Body of pancreas (tissue), 4 donors: ENCODE results near the gene ME3. TPM values are rescaled to one million over a fixed set of nuclear protein-coding genes. Genes with fewer than 3 reads are reported as not detected.

Experiments
- ATAC-seq: fragments of 150-250 bp; one replicate; pipeline ENCODE4 v1.9.1; 2016
- DNase-seq, 4 donors: peaks; one replicate each; pipeline ENCODE4 v3.0.0-alpha.2; 2019
- H3K27ac ChIP-seq, 4 donors: fragments of 200-600 bp; sonication (generic); 1 replicate in 3 of 4; 2 replicates in 1 of 4; pipeline versions ENCODE4 v1.5.1 to v1.6.1; 2016 to 2019; ENCODE audit warnings: mild to moderate bottlenecking in 1 of 4, mixed read lengths in 1 of 4, moderate library complexity in 1 of 4
- H3K27me3 ChIP-seq, 2 donors: fragments of 200-600 bp; sonication (generic); one replicate each; pipeline ENCODE4 v1.6.0; 2016; ENCODE audit warnings: mild to moderate bottlenecking in 1 of 2
- H3K36me3 ChIP-seq, 2 donors: fragments of 200-600 bp; sonication (generic); replicated peaks in 1 of 2; 2 replicates each; pipeline ENCODE4 v1.5.1; 2016; ENCODE audit warnings: low read depth in 2 of 2; ENCODE audit not compliant: insufficient read depth in 1 of 2
- H3K4me1 ChIP-seq: fragments of 200-600 bp; sonication (generic); one replicate; pipeline ENCODE4 v1.6.0; 2016
- H3K4me3 ChIP-seq, 2 donors: fragments of 200-600 bp; sonication (generic); 1 replicate in 1 of 2; 2 replicates in 1 of 2; pipeline ENCODE4 v1.5.1; 2016 to 2019
- H3K9me3 ChIP-seq, 3 donors: fragments of 200-600 bp; sonication (generic); 1 replicate in 2 of 3; 2 replicates in 1 of 3; pipeline ENCODE4 v1.5.1; 2016
- POLR2A ChIP-seq, 3 donors: fragments of 450-650 bp; IDR thresholded peaks; one replicate each; pipeline ENCODE4 v1.6.1; 2016; ENCODE audit warnings: antibody characterized with exemption in 3 of 3, mild to moderate bottlenecking in 2 of 3
- WGBS, 2 donors: methylation state at CpG; one replicate each; pipeline ENCODE4 v1.1.5; 2017; 5-methylcytosine and 5-hydroxymethylcytosine counted together
- intact Hi-C: fragments of 100-400 bp; cut with DNase I; formaldehyde crosslinking; loops from one replicate; pipeline ENCODE4 v1.15.1; 2023
- total RNA-seq, 2 donors: library from RNA; depleted of rRNA; stranded (reverse); fragments of >200 nt; gene quantifications; one replicate each; pipeline ENCODE4 v1.1.0, GENCODE V29; 2016
- TF ChIP-seq, protein P1 (sequence below), 7 experiments: fragments of 450-650 bp in 4 of 7; fragments of 200-600 bp in 3 of 7; sonication (generic) in 3 of 7; IDR thresholded peaks; one replicate each; pipeline ENCODE4 v1.5.1; 2016 to 2019; ENCODE audit warnings: antibody characterized with exemption in 7 of 7

Gene ME3
- total RNA-seq, 2 donors from 2014 or later, result 20.8 to 54.7 TPM

DNA sequence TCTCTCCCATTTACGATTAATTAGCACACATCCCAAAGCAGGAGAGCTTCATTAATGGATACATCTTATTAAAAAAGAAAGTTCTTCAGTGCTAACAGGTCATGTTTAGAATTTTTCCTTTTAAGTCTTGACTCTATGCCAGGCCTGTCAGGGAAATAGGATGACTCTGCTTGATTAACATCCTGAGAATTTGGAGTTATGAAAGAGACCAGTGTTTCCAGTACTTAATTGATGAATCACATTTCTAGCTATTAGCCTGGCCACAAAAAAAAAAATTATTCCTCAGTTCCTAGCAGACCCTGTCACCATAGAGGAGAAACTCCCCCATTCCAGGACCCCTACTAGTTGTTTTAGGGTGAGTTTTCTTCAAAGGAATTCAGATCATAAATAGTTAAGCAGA lies 23.6 kb upstream of the ME3 start:
- ATAC-seq, result peak; percentile 82
- intact Hi-C loops, result no loop called here
- H3K4me1 ChIP-seq, result peaks cover 24% of the 10 kb centered on the region
- no peaks in the 10 kb centered on the region for H3K36me3 ChIP-seq
- DNase-seq, result no peak
- no peaks in the 10 kb centered on the region for H3K9me3 ChIP-seq
- no peaks in the 10 kb centered on the region for H3K27me3 ChIP-seq
- peak overlapping the region in 3 of 4 donors; percentile 36 to 67 (median 56) for H3K27ac ChIP-seq
- 49 to 60% methylated on average over 1 of the region's 1 CpG for WGBS, 2 donors
- no peak overlapping the region for H3K4me3 ChIP-seq
- no peak for TF ChIP-seq POLR2A (IDR thresholded peaks at IDR 0.05)
- TF ChIP-seq, protein P1, sequence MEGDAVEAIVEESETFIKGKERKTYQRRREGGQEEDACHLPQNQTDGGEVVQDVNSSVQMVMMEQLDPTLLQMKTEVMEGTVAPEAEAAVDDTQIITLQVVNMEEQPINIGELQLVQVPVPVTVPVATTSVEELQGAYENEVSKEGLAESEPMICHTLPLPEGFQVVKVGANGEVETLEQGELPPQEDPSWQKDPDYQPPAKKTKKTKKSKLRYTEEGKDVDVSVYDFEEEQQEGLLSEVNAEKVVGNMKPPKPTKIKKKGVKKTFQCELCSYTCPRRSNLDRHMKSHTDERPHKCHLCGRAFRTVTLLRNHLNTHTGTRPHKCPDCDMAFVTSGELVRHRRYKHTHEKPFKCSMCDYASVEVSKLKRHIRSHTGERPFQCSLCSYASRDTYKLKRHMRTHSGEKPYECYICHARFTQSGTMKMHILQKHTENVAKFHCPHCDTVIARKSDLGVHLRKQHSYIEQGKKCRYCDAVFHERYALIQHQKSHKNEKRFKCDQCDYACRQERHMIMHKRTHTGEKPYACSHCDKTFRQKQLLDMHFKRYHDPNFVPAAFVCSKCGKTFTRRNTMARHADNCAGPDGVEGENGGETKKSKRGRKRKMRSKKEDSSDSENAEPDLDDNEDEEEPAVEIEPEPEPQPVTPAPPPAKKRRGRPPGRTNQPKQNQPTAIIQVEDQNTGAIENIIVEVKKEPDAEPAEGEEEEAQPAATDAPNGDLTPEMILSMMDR (IDR thresholded peaks at IDR 0.05), result no peak

DNA sequence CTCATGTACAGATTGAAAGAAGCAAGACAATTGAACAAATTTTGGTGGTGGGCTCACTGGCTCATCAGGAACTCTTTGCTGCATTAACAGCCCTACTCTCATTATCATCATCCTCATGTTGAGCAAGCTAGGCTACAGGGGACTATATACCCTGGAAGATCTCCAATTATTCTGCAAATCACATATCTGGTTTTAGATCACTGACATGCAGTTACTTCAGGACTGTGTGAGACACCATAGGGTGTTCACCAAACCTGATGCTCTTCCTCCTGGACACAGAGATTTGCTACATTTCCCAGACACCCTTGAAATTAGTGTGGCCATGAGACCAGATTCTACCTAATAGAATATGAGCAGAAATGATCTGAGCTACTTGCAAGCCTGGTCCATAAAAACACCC lies 23.0 kb upstream of the ME3 start:
- intact Hi-C loops, result no loop called here
- DNase-seq, result no peak
- Histone ChIP-seq H3K27me3 (no peaks in the 10 kb centered on the region), H3K27ac (peak overlapping the region in 3 of 4 donors; percentile 36 to 67 (median 56)), H3K9me3 (no peaks in the 10 kb centered on the region), H3K4me3 (no peak overlapping the region), H3K36me3 (no peaks in the 10 kb centered on the region), H3K4me1 (peaks cover 24% of the 10 kb centered on the region)
- TF ChIP-seq, protein P1 (IDR thresholded peaks at IDR 0.05), result no peak
- TF ChIP-seq POLR2A (IDR thresholded peaks at IDR 0.05), result no peak
- ATAC-seq, result no peak

DNA sequence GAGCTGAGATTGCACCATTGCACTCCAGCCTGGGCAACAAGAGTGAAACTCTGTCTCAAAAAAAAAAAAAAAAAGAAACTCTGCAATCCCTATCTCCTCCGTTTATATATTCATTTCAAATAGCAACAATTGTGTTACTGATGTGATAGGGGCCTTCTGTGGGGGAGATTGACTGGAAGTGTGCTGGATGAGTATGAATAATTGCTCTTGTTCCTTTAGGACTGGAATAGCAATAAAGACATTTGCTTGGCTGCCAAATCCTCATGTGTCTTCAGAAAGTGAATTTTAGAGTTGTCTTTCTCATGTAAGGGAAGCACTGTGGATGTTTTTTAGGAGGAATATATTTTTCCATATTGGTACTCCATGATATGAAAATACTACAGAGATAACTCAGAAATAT lies 21.1 kb upstream of the ME3 start:
- H3K27me3 ChIP-seq, result no peaks in the 10 kb centered on the region
- TF ChIP-seq, protein P1 (IDR thresholded peaks at IDR 0.05), result no peak
- no peak for TF ChIP-seq POLR2A (IDR thresholded peaks at IDR 0.05)
- intact Hi-C loops, result no loop called here
- H3K9me3 ChIP-seq, result no peaks in the 10 kb centered on the region
- H3K4me3 ChIP-seq, result no peak overlapping the region
- ATAC-seq (no peak), DNase-seq (no peak)
- H3K36me3 ChIP-seq, result no peaks in the 10 kb centered on the region
- H3K4me1 ChIP-seq, result peaks cover 24% of the 10 kb centered on the region
- 81 to 91% methylated on average over 1 of the region's 1 CpG for WGBS, 2 donors
- no peak overlapping the region for H3K27ac ChIP-seq

DNA sequence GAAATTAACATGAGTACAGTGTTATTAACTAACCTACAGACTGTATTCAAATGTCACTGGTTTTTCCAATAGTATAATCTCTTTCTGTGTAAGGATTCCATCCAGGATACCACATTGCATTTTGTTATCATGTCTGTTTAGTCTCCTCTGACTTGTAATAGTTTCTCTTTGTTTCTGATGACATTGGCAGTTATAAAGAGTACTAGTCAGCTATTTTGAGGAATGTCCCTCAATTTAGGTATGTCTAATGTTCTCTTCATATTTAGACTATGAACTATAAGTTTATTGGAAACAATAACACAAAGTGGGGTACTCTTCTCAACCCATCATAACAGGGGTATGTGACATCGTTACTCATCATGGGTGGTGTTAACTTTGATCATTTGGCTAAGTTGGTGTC lies 20.3 kb upstream of the ME3 start:
- H3K4me1 ChIP-seq, result peaks cover 25% of the 10 kb centered on the region
- DNase-seq (no peak), ATAC-seq (no peak)
- no peak overlapping the region for H3K27ac ChIP-seq
- H3K9me3 ChIP-seq, result no peaks in the 10 kb centered on the region
- intact Hi-C loops, result no loop called here
- no peaks in the 10 kb centered on the region for H3K27me3 ChIP-seq
- H3K36me3 ChIP-seq, result no peaks in the 10 kb centered on the region
- WGBS, 2 donors, result 100% methylated on average over 1 of the region's 1 CpG
- no peak overlapping the region for H3K4me3 ChIP-seq
- TF ChIP-seq POLR2A (IDR thresholded peaks at IDR 0.05), result no peak
- TF ChIP-seq, protein P1 (IDR thresholded peaks at IDR 0.05), result no peak

DNA sequence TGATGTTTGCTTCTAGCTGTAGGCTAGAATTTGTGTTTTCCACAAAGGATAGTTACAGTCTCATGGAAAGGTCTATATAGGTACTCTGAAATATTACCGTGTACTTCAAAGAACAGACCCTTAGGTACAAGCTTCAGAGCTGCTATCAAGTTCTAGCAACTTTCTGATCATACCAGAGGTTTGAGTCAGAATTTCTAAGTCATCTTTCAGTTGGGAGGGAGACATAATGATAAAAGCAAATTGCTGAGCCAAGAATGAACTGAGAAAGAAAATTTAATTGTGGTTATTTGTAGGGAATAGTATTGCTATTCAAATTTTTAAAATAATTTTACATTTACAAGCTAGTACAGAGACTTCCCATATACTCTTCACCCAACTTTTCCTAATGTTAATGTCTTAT lies 19.9 kb upstream of the ME3 start:
- WGBS, 2 donors, result 96 to 100% methylated on average over 1 of the region's 1 CpG
- Histone ChIP-seq H3K4me1 (peaks cover 30% of the 10 kb centered on the region), H3K36me3 (no peaks in the 10 kb centered on the region), H3K27me3 (no peaks in the 10 kb centered on the region), H3K4me3 (no peak overlapping the region), H3K27ac (no peak overlapping the region), H3K9me3 (no peaks in the 10 kb centered on the region)
- intact Hi-C loops, result no loop called here
- TF ChIP-seq POLR2A (IDR thresholded peaks at IDR 0.05), result no peak
- TF ChIP-seq, protein P1 (IDR thresholded peaks at IDR 0.05), result no peak
- no peak for DNase-seq
- no peak for ATAC-seq
